Activated CD4-positive, alpha-beta T cell treated with anti-CD3 and anti-CD28 coated beads, Interleukin-2, amount 50 U/mL, for 4 hours (primary cell): ENCODE results near the gene PRDX2.

ENCODE experiments used
- DNase-seq, 2 experiments: peaks; one replicate each; pipeline ENCODE4 v3.0.0-alpha.2; 2020

Gene PRDX2

DNA sequence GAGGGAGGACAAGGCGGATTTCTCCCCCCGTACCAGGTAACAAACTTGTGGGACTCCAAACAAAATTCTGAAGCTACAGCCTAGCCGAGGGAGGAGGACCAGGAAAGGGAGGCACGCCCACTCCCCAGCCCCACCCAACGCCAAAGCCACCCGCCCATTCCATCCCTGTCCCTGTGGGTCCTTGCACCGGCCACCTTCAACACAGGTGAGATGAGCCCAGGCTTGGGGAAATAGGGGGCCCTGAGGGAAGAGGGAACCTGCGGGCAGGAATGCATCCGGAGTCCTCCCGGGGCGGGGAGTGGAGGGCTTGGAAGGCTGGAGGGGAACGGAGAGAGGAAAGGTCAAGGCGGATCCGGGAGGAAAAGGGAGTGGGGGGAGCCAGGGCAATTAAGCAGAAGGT lies 50.0 kb downstream of the PRDX2 start, which contains the start of gene BEST2:
TSS of gene BEST2 (plus strand) at position 157 of the 400 bp plus-strand sequence. CDS start 802 bp downstream, outside the sequence.
- DNase-seq: no peak

DNA sequence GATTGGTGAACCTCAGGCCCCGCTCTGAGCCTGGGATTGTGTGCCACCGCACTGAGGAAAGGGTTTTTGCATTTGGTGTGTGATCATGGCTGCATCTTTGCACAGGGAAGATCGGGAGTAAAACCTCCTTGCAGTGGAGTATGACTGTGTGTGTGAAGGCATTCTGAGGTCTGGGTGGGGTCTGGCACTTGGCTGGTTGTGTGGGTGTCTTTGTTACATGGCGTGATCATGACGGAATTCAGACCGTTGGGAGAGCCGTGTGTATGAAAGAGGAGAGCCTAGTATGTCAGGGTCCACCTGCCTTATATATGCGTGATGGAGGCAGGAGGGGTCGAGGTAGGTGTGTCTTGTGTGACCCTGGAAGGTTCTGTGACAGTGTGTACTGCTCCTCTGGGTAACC lies 50.7 kb downstream of the PRDX2 start:
- no peak for DNase-seq

DNA sequence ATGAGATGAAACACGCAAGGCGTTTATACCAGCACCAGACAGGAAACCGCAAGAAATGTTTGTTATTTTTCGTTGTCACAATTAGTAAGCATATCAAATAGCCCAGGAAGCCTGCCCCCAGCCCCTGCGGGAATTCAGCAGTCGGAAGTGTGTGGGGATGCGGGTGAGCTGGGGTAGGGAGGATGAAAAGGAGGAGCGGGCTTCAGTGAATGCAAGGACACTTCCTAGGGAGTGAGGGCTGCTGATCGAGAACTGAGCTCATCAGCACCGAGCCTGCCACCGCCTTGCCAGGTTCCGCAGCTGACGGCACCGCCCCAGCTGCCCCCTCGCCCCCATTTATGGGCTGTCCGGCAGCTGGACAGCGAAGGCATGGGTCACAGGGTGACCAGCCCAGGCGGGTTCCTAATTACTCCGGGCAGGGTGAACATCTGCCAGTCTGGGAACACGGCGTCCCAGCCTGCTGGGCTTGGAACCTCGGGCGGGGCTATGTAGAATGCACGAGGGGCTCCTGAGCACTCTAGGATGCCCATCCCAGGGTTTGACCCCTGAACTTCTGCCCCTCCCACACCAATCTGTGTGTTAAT lies 51.6 kb downstream of the PRDX2 start:
- no peak for DNase-seq

DNA sequence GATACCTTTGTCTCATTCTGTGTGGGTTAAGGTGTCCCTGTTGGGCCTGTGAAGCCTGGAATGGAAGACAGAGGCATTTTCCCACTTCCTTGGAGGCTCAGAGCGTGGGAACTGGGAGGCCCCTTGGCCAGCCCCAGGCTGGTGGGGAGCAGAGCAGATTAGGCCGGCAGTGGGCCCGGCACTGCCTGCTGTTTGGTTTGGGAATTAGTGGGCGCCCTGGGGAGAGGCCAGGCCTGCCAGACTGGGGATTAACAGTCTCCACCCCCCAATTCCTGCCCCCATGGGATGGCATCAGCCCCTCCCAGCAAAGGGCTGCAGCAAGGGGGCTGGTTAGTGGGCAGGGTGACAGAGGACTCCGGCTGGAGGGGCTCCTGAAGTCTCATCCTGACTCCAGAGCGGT lies 53.1 kb downstream of the PRDX2 start:
- DNase-seq: no peak
